Measurements from ENCODE around the gene IFT81. TPM values are rescaled to one million over a fixed set of nuclear protein-coding genes. Genes with fewer than 3 reads are reported as not detected.
"Not testable (repeated sequence)": the region's sequence is repeated elsewhere in the genome, so short reads cannot be mapped to it uniquely, and the experiment has no call there.

The IFT81 gene
- total RNA-seq, 1 donor from 2014 or later = 17.3 TPM

GRCh38 chr12:110186059-110186458, 61.9 kb downstream of the IFT81 start:
- no peak for ATAC-seq
- DNase-seq (ENCODE audit: low spot score) = no peak
- intact Hi-C loops (cut with DNase I) = no loop called here

- ATAC-seq (no peak), DNase-seq (ENCODE audit: low spot score) (no peak)
- intact Hi-C loops (cut with DNase I) = no loop called here
Observed at GRCh38 chr12:110193196-110193595, 69.0 kb downstream of the IFT81 start.

GRCh38 chr12:110197003-110197402, 72.8 kb downstream of the IFT81 start:
- ATAC-seq (no peak), DNase-seq (ENCODE audit: low spot score) (no peak)
- intact Hi-C loops (cut with DNase I) = no loop called here

GRCh38 chr12:110198386-110198785, 74.2 kb downstream of the IFT81 start:
- intact Hi-C loops (cut with DNase I) = no loop called here
- DNase-seq (ENCODE audit: low spot score) (no peak), ATAC-seq (no peak)

- intact Hi-C loops (cut with DNase I) = no loop called here
- ATAC-seq (no peak), DNase-seq (ENCODE audit: low spot score) (no peak)
Observed at GRCh38 chr12:110199339-110200123, 75.4 kb downstream of the IFT81 start.

GRCh38 chr12:110200124-110200417, 75.9 kb downstream of the IFT81 start:
- DNase-seq (ENCODE audit: low spot score) (no peak), ATAC-seq (no peak)
- intact Hi-C loops (cut with DNase I) = no loop called here

GRCh38 chr12:110201995-110202394, 77.8 kb downstream of the IFT81 start:
- ATAC-seq = no peak
- DNase-seq (ENCODE audit: low spot score) = no peak
- intact Hi-C loops (cut with DNase I) = no loop called here

- ATAC-seq = no peak
- DNase-seq (ENCODE audit: low spot score) = no peak
- intact Hi-C loops (cut with DNase I) = no loop called here
Observed at GRCh38 chr12:110203546-110203945, 79.4 kb downstream of the IFT81 start.

- intact Hi-C loops (cut with DNase I) = no loop called here
- DNase-seq (ENCODE audit: low spot score) (no peak), ATAC-seq (no peak)
Observed at GRCh38 chr12:110205931-110206330, 81.8 kb downstream of the IFT81 start.

GRCh38 chr12:110211639-110212536, 87.7 kb downstream of the IFT81 start:
- intact Hi-C loops (cut with DNase I); ATAC-seq; DNase-seq (ENCODE audit: low spot score): not testable (repeated sequence)

GRCh38 chr12:110217996-110218674, 94.0 kb downstream of the IFT81 start:
- intact Hi-C loops (cut with DNase I) = no loop called here
- no peak for ATAC-seq

GRCh38 chr12:110222027-110222426, 97.9 kb downstream of the IFT81 start:
- ATAC-seq (no peak), DNase-seq (ENCODE audit: low spot score) (no peak)
- intact Hi-C loops (cut with DNase I) = no loop called here

More at GRCh38 chr12:110217996-110218674, 94.0 kb downstream of the IFT81 start:
- DNase-seq (ENCODE audit: low spot score) = no peak

- DNase-seq (ENCODE audit: low spot score) (no peak), ATAC-seq (no peak)
- intact Hi-C loops (cut with DNase I) = no loop called here
Observed at GRCh38 chr12:110222433-110222832, 98.3 kb downstream of the IFT81 start.

- intact Hi-C loops (cut with DNase I) = no loop called here
- no peak for DNase-seq (ENCODE audit: low spot score)
- no peak for ATAC-seq
Observed at GRCh38 chr12:110223777-110224378, 99.7 kb downstream of the IFT81 start.

- DNase-seq (ENCODE audit: low spot score) (no peak), ATAC-seq (peak; percentile 89)
- intact Hi-C loops (cut with DNase I) = no loop called here
Observed at GRCh38 chr12:110224379-110225304, 100.5 kb downstream of the IFT81 start.

- ATAC-seq (no peak), DNase-seq (ENCODE audit: low spot score) (no peak)
- intact Hi-C loops (cut with DNase I) = no loop called here
Observed at GRCh38 chr12:110227138-110227537, 103.0 kb downstream of the IFT81 start.

- DNase-seq (ENCODE audit: low spot score); ATAC-seq; intact Hi-C loops (cut with DNase I): not testable (repeated sequence)
Observed at GRCh38 chr12:110228348-110228747, 104.2 kb downstream of the IFT81 start.

- ATAC-seq = no peak
- no peak for DNase-seq (ENCODE audit: low spot score)
- intact Hi-C loops (cut with DNase I) = no loop called here
Observed at GRCh38 chr12:110228756-110229155, 104.6 kb downstream of the IFT81 start.

Measured in sciatic nerve (tissue), 2 donors.